Stimulated activated naive B cell treated with anti-CD40 and anti-IgM and Interleukin-4, amounts not matched to agents 10 μg/mL and 1 μg/mL and 100 μg/mL, for 72 hours (primary cell): ENCODE results near the gene PARVB.

Experiments used
- ATAC-seq, 2 donors: fragments of 150-1000 bp; cut with Tn5 transposase; replicated peaks; 2 replicates each; pipeline ENCODE4 v1.10.0; 2021; ENCODE audit warnings: moderate library complexity in 1 of 2
- DNase-seq: peaks from one replicate; pipeline ENCODE4 v3.0.0; 2021
- H3K27ac Mint-ChIP-seq: one replicate; pipeline ENCODE4 v1.8.0; 2022; ENCODE audit warnings: mild to moderate bottlenecking, mixed read lengths
- H3K27me3 Mint-ChIP-seq, 2 donors: one replicate each; pipeline ENCODE4 v1.8.0; 2022; ENCODE audit warnings: mixed read lengths in 2 of 2
- H3K36me3 Mint-ChIP-seq, 2 donors: one replicate each; pipeline ENCODE4 v1.8.0; 2022; ENCODE audit warnings: mixed read lengths in 2 of 2, mild to moderate bottlenecking in 1 of 2
- H3K4me1 Mint-ChIP-seq, 2 donors: one replicate each; pipeline ENCODE4 v1.8.0; 2022; ENCODE audit warnings: mixed read lengths in 2 of 2, mild to moderate bottlenecking in 1 of 2
- H3K4me3 Mint-ChIP-seq, 2 donors: one replicate each; pipeline ENCODE4 v1.8.0; 2022; ENCODE audit warnings: mild to moderate bottlenecking in 2 of 2, mixed read lengths in 2 of 2, moderate library complexity in 1 of 2
- H3K9me3 Mint-ChIP-seq, 2 donors: one replicate each; pipeline ENCODE4 v1.8.0; 2022; ENCODE audit warnings: mixed read lengths in 2 of 2, mild to moderate bottlenecking in 1 of 2

Gene PARVB

GRCh38 chr22:44146088-44146861 lies 122.2 kb downstream of the PARVB start:
- no peak for ATAC-seq
- peak overlapping the region in 1 of 2 donors; percentile 36 for H3K4me3 Mint-ChIP-seq
- H3K4me1 Mint-ChIP-seq = peaks cover 4 to 5% of the 10 kb centered on the region in 2 donors
- no peaks in the 10 kb centered on the region for H3K9me3 Mint-ChIP-seq
- H3K36me3 Mint-ChIP-seq = peaks cover 58 to 79% of the 10 kb centered on the region in 2 donors
- no peaks in the 10 kb centered on the region for H3K27me3 Mint-ChIP-seq
- H3K27ac Mint-ChIP-seq = no peak overlapping the region
- no peak for DNase-seq

GRCh38 chr22:44147008-44147645 lies 123.0 kb downstream of the PARVB start:
- Mint-ChIP-seq H3K9me3 (no peaks in the 10 kb centered on the region), H3K27me3 (no peaks in the 10 kb centered on the region), H3K4me3 (no peak overlapping the region), H3K36me3 (peaks cover 60 to 77% of the 10 kb centered on the region in 2 donors), H3K27ac (no peak overlapping the region), H3K4me1 (peaks cover 4 to 5% of the 10 kb centered on the region in 2 donors)
- no peak for DNase-seq
- ATAC-seq = no peak

- H3K4me1 Mint-ChIP-seq = peaks cover 2 to 4% of the 10 kb centered on the region in 2 donors
- no peak for DNase-seq
- no peaks in the 10 kb centered on the region for H3K9me3 Mint-ChIP-seq
- H3K4me3 Mint-ChIP-seq = no peak overlapping the region
- ATAC-seq = no peak
- peaks cover 60 to 82% of the 10 kb centered on the region in 2 donors for H3K36me3 Mint-ChIP-seq
- peak overlapping the region; percentile 37 for H3K27ac Mint-ChIP-seq
- H3K27me3 Mint-ChIP-seq = no peaks in the 10 kb centered on the region
Observed at GRCh38 chr22:44147821-44148574, 123.9 kb downstream of the PARVB start.

- no peaks in the 10 kb centered on the region for H3K4me1 Mint-ChIP-seq
- DNase-seq = no peak
- ATAC-seq = no peak
- no peaks in the 10 kb centered on the region for H3K9me3 Mint-ChIP-seq
- no peak overlapping the region for H3K4me3 Mint-ChIP-seq
- no peaks in the 10 kb centered on the region for H3K27me3 Mint-ChIP-seq
- peaks cover 42 to 55% of the 10 kb centered on the region in 2 donors for H3K36me3 Mint-ChIP-seq
- H3K27ac Mint-ChIP-seq = no peak overlapping the region
Observed at GRCh38 chr22:44151676-44152075, 127.6 kb downstream of the PARVB start.

GRCh38 chr22:44153710-44154109 lies 129.6 kb downstream of the PARVB start:
- ATAC-seq = no peak
- peaks cover 40 to 48% of the 10 kb centered on the region in 2 donors for H3K36me3 Mint-ChIP-seq
- no peaks in the 10 kb centered on the region for H3K27me3 Mint-ChIP-seq

GRCh38 chr22:44154436-44154942 lies 130.4 kb downstream of the PARVB start:
- Mint-ChIP-seq H3K4me1 (no peaks in the 10 kb centered on the region), H3K4me3 (no peak overlapping the region), H3K36me3 (peaks cover 40 to 49% of the 10 kb centered on the region in 2 donors), H3K9me3 (no peaks in the 10 kb centered on the region), H3K27me3 (no peaks in the 10 kb centered on the region), H3K27ac (no peak overlapping the region)
- ATAC-seq (peak in 1 of 2 donors; percentile 16), DNase-seq (no peak)

More at GRCh38 chr22:44153710-44154109, 129.6 kb downstream of the PARVB start:
- H3K27ac Mint-ChIP-seq = no peak overlapping the region
- no peaks in the 10 kb centered on the region for H3K4me1 Mint-ChIP-seq
- no peak overlapping the region for H3K4me3 Mint-ChIP-seq
- no peak for DNase-seq
- H3K9me3 Mint-ChIP-seq = no peaks in the 10 kb centered on the region

GRCh38 chr22:44155115-44155514 lies 131.0 kb downstream of the PARVB start:
- no peaks in the 10 kb centered on the region for H3K4me1 Mint-ChIP-seq
- no peak overlapping the region for H3K4me3 Mint-ChIP-seq
- H3K36me3 Mint-ChIP-seq = peaks cover 41 to 50% of the 10 kb centered on the region in 2 donors
- H3K9me3 Mint-ChIP-seq = no peaks in the 10 kb centered on the region
- ATAC-seq = no peak
- H3K27me3 Mint-ChIP-seq = no peaks in the 10 kb centered on the region
- peak overlapping the region; percentile 52 for H3K27ac Mint-ChIP-seq
- no peak for DNase-seq

- H3K4me1 Mint-ChIP-seq = no peaks in the 10 kb centered on the region
- no peak overlapping the region for H3K4me3 Mint-ChIP-seq
- DNase-seq (no peak), ATAC-seq (no peak)
- H3K36me3 Mint-ChIP-seq = peaks cover 40 to 41% of the 10 kb centered on the region in 2 donors
- no peaks in the 10 kb centered on the region for H3K27me3 Mint-ChIP-seq
- H3K27ac Mint-ChIP-seq = no peak overlapping the region
- H3K9me3 Mint-ChIP-seq = no peaks in the 10 kb centered on the region
Observed at GRCh38 chr22:44157916-44158618, 134.0 kb downstream of the PARVB start.

- H3K27ac Mint-ChIP-seq = no peak overlapping the region
- H3K36me3 Mint-ChIP-seq = peaks cover 39% of the 10 kb centered on the region in 2 donors
- H3K27me3 Mint-ChIP-seq = no peaks in the 10 kb centered on the region
- ATAC-seq (no peak), DNase-seq (no peak)
- no peaks in the 10 kb centered on the region for H3K9me3 Mint-ChIP-seq
- no peak overlapping the region for H3K4me3 Mint-ChIP-seq
- H3K4me1 Mint-ChIP-seq = no peaks in the 10 kb centered on the region
Observed at GRCh38 chr22:44158816-44159215, 134.7 kb downstream of the PARVB start.

- Mint-ChIP-seq H3K4me1 (no peaks in the 10 kb centered on the region), H3K27ac (no peak overlapping the region), H3K4me3 (no peak overlapping the region), H3K27me3 (no peaks in the 10 kb centered on the region), H3K36me3 (peaks cover 39 to 42% of the 10 kb centered on the region in 2 donors), H3K9me3 (no peaks in the 10 kb centered on the region)
- no peak for ATAC-seq
- no peak for DNase-seq
Observed at GRCh38 chr22:44159221-44159620, 135.1 kb downstream of the PARVB start.

- H3K9me3 Mint-ChIP-seq = no peaks in the 10 kb centered on the region
- H3K36me3 Mint-ChIP-seq = peaks cover 43 to 45% of the 10 kb centered on the region in 2 donors
- no peaks in the 10 kb centered on the region for H3K27me3 Mint-ChIP-seq
- H3K4me3 Mint-ChIP-seq = no peak overlapping the region
- H3K27ac Mint-ChIP-seq = no peak overlapping the region
- H3K4me1 Mint-ChIP-seq = no peaks in the 10 kb centered on the region
- ATAC-seq (no peak), DNase-seq (no peak)
Observed at GRCh38 chr22:44159811-44160210, 135.7 kb downstream of the PARVB start.

- ATAC-seq (no peak), DNase-seq (no peak)
- H3K4me3 Mint-ChIP-seq = no peak overlapping the region
- H3K36me3 Mint-ChIP-seq = peaks cover 48 to 51% of the 10 kb centered on the region in 2 donors
- H3K4me1 Mint-ChIP-seq = no peaks in the 10 kb centered on the region
- no peak overlapping the region for H3K27ac Mint-ChIP-seq
- no peaks in the 10 kb centered on the region for H3K9me3 Mint-ChIP-seq
- H3K27me3 Mint-ChIP-seq = no peaks in the 10 kb centered on the region
Observed at GRCh38 chr22:44160421-44160820, 136.3 kb downstream of the PARVB start.

GRCh38 chr22:44161673-44162072 lies 137.6 kb downstream of the PARVB start:
- H3K27ac Mint-ChIP-seq = peak overlapping the region; percentile 51
- no peaks in the 10 kb centered on the region for H3K4me1 Mint-ChIP-seq
- peaks cover 51 to 52% of the 10 kb centered on the region in 2 donors for H3K36me3 Mint-ChIP-seq
- DNase-seq = no peak
- no peaks in the 10 kb centered on the region for H3K9me3 Mint-ChIP-seq
- no peaks in the 10 kb centered on the region for H3K27me3 Mint-ChIP-seq
- ATAC-seq = no peak
- H3K4me3 Mint-ChIP-seq = no peak overlapping the region

- Mint-ChIP-seq H3K36me3 (peaks cover 51 to 53% of the 10 kb centered on the region in 2 donors), H3K9me3 (no peaks in the 10 kb centered on the region), H3K4me1 (no peaks in the 10 kb centered on the region), H3K27ac (no peak overlapping the region), H3K27me3 (no peaks in the 10 kb centered on the region), H3K4me3 (no peak overlapping the region)
- no peak for DNase-seq
- ATAC-seq = no peak
Observed at GRCh38 chr22:44162960-44163359, 138.9 kb downstream of the PARVB start.
